NCI-H82 treated with DMSO at 0.1 percent for 48 hours (cell line): ENCODE results near the gene TARBP1.
"Not testable (repeated sequence)": the region's sequence is repeated elsewhere in the genome, so short reads cannot be mapped to it uniquely, and the experiment has no call there.

Source experiments
- DNase-seq: peaks from one replicate; lab custom pipeline; 2025; ENCODE audit not compliant: unreplicated experiment; lab: John Stamatoyannopoulos, UW

Gene TARBP1

DNA sequence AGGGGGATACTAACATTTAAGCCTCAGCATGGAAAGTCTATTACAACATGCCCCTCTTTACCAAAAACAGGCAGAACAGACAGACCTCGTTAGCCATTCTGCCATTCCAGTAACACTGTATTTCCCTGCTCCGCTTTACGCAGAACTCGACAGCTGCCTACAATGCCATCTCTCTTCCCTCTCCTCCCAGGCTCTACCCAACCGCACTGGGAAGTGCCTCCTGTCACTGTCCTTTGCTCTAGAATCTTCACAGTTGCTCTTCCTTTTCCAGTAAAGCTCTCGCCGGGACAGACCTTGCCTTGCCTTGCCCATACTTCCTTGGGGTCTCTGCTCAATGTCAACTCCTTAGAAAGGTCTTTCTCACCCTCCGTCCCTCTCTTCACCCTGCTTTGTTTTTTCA, 82.9 kb downstream of the TARBP1 start:
- no peak for DNase-seq

DNA sequence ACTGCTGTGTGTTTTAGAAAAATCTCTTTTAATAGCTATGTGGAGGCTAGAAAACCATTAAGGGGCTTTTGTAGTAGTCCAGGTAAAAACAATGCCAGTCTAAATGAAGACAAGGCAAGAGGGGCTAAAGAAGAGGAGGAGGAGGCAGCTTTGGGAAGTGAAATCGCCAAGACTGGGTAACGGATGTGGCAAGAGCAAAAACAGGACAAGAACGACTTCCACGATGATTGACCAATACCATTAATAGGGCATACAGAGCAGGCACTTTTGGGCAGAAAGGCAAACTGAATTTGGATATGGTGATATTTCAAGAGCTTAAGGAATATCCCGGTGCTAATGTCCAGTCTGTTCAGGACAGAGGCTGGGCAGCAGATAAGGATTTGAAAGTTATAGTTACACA, 83.7 kb downstream of the TARBP1 start:
- DNase-seq = no peak

DNA sequence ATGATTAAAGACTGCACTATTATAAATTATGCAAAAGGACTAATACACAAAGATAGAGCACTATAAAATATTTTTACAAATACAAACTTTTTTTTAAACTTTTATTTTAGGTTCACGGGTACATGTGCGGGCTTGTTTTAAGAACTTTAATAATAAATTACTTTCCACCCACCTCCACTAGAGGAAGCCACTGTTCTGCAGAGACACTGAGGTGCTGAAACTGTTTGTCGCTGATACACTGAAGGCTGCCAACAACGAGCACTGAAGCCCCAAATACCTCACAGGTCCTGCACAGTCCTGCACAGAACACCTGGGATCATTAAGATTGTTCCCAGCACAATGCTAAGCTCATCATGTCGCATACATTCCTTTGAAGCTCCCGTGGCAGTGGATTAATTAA, 85.8 kb downstream of the TARBP1 start:
- DNase-seq = no peak

DNA sequence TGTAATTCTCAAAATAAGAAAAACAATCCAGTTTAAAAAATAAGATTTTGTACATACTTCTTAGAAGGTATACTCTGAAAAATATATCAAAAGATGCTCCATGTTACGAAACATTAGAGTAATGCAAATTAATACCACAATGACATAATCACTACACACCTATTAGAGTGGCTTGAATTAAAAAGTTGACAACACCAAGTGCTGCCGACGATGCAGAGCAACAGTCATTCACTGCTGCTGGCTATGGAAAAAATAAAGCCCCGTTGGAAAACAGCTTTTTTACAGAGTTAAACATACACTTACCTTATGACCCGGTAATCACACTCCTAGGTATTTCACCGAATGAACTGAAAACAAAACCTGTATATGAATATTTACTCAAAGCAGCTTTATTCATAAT, 90.9 kb downstream of the TARBP1 start:
- no peak for DNase-seq

DNA sequence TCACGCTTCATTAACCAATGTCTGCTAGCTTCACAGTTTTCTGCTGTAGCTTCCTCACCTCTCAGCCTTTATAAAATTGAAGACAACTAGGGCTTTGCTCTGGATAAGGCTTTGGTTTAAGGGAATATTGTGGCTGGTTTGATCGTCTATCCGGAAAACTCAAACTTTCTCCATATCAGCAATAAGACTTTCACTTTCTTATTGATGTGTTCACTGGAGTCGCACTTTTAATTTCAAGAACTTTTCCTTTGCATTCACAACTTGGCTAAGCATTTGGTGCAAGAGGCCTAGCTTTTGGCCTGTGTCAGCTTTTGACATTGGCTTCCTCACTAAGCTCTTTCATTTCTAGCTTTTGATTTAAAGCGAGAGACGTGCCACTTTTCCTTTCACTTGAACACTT, 92.9 kb downstream of the TARBP1 start:
- no peak for DNase-seq

DNA sequence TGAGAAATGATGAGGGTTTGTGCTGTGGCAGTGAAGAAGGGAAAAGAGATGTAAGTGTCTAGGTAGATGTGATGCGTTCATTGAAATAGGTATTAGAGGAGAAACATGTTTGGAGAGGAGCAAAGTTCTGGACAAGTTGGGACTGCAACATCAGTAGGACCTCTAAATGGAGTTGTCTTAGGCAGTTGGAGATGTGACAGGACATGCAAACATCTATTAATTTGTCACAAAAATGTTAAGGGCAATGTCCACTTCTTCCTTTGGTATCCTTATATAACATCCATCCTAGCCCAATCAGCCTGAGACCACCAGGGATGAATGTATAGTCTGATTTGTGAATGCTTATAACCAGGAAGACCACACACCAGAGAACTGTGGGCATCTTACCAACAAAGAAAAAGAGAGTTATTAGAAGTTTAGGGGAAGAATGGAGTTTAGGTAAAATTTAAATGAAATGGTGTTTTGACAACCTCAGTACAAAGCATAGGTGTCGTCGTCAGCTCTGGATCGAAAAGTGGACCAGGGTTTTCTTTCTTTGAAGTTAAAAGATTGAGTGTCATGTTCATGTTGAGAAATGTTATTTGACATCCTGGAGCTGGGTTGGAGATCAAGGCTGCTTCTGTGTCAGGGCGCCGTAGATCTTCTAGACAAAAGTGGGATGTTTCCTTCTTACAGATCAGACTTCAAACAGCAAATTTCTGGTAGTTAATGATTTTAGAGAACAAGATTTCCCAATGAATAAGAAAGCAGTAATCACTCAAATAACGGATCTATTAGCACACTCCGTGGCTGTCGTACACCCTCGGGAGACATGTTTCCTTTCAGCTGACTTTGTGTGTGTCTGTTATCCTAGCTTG, 97.1 kb downstream of the TARBP1 start:
- DNase-seq = no peak

DNA sequence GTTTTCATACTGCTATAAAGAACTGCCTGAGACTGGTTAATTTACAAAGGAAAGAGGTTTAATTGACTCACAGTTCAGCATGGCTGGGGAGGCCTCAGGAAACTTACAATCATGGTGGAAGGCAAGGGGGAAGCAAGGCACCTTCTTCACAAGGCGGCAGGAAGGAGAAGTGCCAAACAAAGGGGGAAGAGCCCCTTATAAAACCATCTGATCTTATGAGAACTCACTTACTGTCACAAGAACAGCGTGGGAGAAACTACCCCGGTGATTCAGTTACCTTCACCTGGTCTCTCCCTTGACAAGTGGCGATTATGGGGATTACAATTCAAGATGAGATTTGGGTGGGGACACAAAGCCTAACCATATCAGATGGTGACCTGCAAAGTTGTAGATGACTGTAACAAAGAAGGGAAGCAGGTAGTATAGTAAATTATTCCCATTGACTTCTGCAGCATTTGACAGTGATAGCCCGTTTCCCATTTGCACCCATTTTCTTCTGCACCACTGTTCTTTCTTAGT, 99.3 kb downstream of the TARBP1 start:
- DNase-seq = not testable (repeated sequence)

DNA sequence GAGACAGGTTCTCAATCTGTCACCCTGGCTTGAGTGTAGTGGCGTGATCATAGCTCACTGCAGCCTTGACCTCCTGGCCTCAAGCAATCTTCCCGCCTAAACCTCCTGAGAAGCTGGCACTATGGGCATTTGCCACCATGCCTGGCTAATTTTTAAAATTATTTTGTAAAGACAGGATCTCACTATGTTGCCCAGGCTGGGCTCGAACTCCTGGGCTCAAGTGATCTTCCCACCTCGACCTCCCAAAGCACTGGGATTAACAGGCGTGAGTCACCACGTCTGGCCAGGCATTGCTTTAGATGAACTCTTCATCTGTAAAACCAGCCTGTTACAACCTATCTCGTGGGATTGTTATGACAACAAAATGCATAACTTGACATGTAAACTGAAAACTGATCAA, 103.3 kb downstream of the TARBP1 start:
- DNase-seq = no peak

DNA sequence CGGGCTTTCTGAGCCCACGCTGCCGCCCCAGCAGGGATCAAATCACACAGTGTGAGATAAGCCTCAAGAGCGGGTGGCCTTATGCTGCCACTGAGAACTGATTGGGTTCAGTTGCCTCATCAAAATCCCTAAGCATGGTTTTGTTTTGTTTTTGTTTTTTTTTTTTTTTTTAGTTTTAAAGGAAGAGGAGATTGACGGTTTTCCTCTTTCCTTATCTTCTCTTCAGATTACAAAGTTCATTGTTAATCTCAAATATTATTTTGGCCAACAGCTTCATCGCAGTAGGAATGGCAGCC, 105.1 kb downstream of the TARBP1 start:
- DNase-seq = no peak

DNA sequence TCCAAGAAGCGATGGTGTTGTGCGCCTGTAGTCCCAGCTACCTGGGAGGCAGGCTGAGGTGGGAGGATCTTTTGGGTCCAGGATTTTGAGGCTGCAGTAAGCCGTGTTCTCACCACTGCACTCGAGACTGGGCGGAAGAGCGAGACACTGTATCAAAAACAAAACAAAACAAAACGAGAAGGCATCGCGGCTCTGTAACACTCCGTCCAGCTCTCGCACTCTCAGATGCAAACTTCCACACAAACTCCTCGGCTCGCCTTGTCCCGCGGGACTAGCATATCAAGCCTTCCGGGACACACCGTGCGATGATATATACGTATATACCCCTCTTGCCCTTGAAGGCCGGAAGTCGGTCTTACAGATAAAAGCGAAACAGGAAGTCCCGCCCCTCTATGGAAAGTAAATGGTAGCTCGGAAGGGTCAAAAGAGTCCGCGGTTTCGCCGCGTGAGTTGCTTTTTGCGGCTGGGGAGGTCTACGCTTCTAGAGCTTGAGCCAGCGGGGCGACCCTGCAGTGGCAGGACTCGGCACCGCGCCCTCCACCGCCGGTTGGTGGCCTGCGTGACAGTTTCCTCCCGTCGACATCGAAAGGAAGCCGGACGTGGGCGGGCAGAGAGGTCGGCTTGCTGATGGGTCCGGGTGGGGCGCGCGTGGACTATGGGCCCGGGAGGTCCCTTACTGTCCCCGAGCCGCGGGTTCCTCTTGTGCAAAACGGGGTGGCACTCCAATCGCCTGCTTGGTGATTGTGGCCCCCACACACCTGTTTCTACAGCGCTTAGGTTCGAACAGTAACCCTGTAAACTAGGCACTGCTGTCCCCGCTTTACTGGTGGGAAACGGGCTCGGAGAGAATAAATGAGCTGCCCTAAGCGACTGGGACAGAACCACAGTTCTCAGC, 105.7 kb downstream of the TARBP1 start, which contains the start of gene COA6:
Gene COA6, plus strand, starts transcription at position 393 of the 895 bp plus-strand sequence. Its CDS starts 11 bp downstream, at position 404.
- peak; percentile 96 for DNase-seq

DNA sequence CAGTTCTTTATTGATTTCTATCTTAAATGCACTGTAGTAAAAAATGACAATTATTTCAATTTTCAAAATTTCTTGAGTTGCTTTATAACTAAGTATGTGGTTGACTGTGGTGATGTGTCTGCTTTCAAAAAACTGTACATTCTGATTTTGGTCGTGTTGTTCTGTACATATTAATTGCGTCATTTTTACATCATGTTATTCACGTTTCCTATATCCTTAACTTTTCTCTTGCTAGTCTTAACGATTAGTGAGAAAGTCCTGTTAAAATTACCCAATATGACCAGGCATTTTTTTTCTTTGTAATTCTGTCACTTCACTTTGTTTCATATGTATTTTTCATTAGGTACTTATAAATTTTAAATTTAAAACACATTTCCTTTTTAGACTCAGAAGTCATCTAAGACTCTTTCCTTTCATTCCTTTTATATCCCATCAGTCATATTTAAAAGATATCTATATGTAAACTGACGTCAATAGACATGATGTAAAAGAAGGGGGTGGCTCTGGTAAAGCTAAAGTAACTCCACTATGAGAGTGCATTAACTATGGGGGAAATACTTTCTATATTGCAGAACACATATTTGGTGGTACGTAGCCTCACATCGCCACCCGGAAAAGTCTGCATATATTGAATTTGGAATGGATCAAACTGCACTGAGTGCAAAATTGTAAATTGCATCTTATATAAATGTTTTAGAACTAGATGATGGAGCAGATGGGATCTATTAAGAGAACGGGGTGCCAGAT, 106.8 kb downstream of the TARBP1 start:
- no peak for DNase-seq

DNA sequence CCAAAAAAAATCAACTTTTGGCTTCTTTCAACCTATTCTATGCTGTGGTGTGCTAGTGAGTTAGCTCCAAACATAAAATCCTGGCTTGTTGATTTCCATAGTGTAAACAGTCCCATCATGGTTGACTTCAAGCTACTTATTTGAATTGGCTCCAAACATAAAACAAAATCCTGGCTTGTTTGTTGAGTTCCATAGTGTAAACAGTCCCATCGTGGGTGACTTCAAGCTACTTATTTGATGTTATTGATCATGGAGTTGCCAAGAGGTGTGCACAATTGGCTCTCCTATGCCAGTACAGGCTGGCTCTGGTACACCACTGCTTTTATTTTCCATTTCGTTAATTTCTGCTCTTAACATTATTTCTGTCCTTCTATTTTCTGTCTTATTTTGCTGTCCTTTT, 107.6 kb downstream of the TARBP1 start:
- DNase-seq = no peak

DNA sequence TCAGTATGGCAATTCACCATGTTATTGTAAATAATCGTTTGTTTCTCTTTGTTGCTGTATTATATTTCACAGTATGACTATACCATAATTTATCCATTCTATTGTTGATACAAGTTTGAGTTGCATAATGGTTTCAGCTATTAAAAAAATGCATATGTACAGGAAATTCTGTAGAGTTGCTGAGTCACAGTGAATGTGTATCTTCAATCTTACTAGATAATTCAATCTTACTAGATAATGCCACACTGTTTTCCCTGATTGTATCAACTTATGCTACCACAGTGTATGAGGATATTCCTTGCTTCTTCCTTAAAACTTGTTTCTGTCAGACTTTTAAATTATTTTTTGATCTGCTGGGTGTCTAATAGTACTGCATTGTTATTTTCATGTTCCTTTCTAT, 109.2 kb downstream of the TARBP1 start:
- no peak for DNase-seq

DNA sequence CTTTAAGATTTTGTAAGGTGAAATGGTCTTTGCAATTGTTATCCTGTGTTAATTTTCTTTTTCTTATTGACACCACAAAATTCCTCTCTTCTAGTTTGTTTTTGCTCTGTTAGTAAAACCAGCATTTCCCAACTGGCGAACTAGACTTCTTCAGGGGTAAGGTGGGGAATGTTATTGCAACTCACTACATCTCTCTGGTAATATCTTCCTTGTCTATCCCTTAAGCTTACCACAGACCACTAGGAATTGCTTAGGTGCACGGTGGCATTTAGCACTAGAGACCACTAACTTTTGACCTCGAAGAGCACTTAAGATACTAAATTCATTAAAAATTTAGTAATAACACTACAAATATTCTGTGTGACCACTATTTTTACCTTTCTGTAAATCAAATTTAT, 109.9 kb downstream of the TARBP1 start:
- DNase-seq = no peak

DNA sequence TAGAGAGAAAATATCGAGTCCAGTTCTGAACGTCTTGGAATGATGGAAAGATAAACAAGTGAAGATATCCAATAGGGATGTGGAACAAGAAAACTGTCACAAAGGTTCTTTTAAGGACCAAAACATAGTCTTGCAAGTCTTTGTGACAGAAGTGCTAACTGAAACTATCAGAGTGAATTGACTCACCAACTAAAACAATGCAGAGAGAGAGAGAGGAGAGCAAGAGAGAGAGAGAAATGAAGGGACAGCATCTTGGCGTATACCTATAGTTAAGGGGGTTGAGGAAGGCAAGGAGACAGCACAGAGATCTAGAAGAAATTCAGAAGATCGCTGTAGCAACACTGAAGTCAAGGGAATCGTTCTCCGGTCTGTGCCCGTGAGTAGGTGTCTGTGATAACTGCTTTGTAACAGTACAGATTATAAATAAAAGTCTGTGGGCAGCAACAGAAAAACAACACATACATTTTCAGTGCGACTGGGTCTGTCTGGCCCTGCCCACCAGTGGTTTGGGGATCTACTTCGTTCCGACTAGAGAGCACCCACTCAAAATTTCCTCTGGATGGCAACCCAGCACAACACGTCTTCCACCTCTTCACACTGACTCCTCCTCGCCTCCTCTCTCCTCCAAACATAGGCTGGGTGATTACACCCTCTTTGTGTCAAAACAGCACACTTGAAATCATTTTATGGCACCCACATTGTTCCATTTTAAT, 110.5 kb downstream of the TARBP1 start:
- DNase-seq = no peak

DNA sequence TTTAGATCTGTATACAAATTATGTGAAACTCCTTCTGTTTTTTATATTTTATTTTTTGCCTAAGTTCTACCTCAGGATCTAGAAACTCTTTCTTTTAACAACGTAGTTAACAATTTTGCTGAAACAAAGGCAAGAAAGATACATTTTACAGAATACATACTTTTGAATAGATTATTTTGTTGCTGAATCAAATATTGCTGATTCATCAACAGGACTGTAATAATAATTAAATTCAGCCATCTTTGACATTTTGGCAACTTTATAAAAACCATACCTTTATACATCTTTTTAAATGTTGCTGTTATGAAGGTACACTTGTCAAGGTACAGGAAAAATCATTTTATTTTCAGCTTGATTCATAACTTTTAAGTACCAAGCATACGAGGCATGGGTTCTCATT, 116.4 kb downstream of the TARBP1 start:
- DNase-seq = no peak

DNA sequence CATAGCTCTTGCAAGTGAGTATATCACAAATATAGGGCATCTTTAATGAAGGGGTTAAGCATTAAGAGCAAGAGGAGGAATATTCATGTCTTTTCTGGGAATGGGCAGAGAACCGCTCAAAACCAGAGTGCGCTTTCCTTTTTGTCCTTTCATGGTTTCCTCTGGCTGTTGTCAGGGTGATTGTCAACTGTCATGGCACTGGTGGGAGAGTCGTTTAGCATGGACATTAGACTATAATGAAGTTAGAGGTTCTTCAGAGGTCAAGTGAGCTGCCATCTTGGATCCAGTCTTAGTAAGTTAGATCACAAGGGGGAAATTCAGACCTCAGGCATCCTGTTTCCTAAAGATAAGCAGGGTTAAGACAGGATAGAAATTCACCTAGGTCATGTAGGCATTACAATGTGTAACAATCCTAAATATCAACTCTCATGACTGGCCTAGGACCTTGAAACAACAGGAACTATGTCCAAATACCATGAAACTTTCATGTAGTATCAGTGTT, 117.8 kb downstream of the TARBP1 start:
- DNase-seq = no peak

DNA sequence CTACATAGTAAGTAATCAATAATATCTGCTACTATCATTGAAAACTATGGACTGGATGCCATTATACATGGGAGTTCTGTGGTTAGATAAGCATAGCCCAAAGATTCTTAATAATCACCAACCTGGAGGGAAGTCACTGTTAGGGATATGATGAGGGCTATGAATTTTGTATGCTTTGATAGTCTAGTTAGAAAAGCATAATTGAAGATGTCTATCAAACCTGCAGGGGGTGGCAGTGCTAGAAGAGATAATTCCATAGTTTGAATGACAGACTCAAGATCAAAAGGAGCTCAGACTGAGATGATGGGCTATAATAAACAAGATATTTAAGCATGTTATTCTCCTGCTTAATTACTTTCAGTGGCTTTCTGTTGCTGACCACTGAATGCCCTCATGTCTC, 121.1 kb downstream of the TARBP1 start:
- no peak for DNase-seq

DNA sequence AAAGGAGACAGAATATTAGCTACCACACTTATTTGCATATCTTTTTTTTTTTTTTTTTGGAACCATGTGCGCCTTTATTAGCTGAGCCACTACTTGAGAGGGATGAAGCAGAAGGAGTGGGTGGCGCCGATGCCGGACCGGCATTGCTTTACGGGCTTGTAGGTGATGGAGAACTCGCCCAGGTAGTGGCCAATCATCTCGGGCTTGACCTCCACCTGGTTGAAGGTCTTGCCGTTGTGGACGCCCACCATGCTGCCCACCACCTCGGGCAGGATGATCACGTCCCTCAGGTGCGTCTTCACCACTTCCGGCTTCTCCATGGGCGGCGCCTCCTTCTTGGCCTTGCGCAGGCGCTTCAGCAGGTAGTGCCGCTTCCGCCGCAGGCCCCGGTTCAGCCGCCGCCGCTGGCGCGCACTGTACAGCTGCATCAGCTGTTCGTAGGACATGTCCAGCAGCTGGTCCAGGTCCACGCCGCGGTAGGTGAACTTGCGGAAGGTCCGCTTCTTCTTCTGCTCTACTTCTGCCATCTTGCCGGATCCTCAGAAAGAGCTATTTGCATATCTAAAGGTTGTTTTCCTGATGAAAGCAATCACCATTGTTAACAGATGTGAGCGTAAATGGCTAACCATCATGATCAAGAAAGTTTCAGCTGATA, 122.2 kb downstream of the TARBP1 start:
- not testable (repeated sequence) for DNase-seq
